ENCODE results near the gene BARHL1. TPM values are rescaled to one million over a fixed set of nuclear protein-coding genes. Genes with fewer than 3 reads are reported as not detected.

BARHL1 gene
- total RNA-seq, 2 donors from 2014 or later: not detected

DNA sequence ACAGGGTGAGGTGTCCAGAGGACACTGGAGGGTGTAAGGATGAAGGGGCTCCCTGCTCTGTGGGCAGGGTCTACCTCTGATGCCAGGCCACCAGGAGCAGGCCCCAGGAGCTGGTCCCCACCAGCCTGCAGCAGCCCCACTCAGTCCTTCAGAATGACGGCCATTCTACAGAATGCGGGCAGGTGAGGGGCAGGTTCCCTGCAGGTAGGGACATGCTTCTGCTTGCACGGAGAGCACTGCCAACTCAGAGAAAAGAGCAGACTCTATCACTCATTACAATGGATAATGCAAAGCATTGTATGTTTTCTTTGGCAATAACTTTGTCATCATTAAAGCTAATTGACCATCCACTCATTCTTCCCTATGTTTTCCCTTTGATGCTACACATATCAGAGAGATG is 48.4 kb downstream of the BARHL1 start:
- Histone ChIP-seq H3K9me3 (no peaks in the 10 kb centered on the region), H3K4me3 (no peak overlapping the region), H3K4me1 (ENCODE audit: control insufficient read depth in 1 of 2, low read depth in 2 of 2) (no peaks in the 10 kb centered on the region), H3K27me3 (replicated peaks; ENCODE audit: insufficient read depth) (no peaks in the 10 kb centered on the region), H3K27ac (no peak overlapping the region), H3K36me3 (peaks cover 35% of the 10 kb centered on the region)
- ATAC-seq (ENCODE audit: insufficient number of reproducible peaks, low FRiP score, low read depth): no peak
- no peak for DNase-seq (ENCODE audit: low spot score)
- TF ChIP-seq, protein P1, sequence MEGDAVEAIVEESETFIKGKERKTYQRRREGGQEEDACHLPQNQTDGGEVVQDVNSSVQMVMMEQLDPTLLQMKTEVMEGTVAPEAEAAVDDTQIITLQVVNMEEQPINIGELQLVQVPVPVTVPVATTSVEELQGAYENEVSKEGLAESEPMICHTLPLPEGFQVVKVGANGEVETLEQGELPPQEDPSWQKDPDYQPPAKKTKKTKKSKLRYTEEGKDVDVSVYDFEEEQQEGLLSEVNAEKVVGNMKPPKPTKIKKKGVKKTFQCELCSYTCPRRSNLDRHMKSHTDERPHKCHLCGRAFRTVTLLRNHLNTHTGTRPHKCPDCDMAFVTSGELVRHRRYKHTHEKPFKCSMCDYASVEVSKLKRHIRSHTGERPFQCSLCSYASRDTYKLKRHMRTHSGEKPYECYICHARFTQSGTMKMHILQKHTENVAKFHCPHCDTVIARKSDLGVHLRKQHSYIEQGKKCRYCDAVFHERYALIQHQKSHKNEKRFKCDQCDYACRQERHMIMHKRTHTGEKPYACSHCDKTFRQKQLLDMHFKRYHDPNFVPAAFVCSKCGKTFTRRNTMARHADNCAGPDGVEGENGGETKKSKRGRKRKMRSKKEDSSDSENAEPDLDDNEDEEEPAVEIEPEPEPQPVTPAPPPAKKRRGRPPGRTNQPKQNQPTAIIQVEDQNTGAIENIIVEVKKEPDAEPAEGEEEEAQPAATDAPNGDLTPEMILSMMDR (IDR thresholded peaks at IDR 0.05): no peak

DNA sequence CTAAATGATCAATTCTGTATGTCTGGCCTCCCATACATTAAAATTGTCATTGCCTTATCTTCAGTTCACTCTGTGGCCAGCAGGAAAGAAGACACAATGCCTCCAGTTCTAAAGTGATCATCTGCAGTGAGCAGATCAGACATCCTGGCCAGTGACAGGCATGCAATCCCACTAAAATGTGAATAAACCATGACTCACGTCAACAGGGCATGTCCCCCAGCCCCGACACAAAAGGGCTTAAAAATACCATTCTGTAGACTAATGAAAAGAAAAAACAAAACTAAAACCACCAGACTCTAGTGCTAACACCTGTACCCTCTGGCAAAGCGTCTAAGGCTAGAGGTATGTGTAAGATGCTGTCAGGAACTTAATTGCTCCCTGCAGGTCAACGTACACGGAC is 48.9 kb downstream of the BARHL1 start:
- no peaks in the 10 kb centered on the region for H3K27me3 ChIP-seq (replicated peaks; ENCODE audit: insufficient read depth)
- H3K27ac ChIP-seq: no peak overlapping the region
- ATAC-seq (ENCODE audit: insufficient number of reproducible peaks, low FRiP score, low read depth) (no peak), DNase-seq (ENCODE audit: low spot score) (no peak)
- H3K36me3 ChIP-seq: peaks cover 35% of the 10 kb centered on the region
- no peak overlapping the region for H3K4me3 ChIP-seq
- no peaks in the 10 kb centered on the region for H3K9me3 ChIP-seq
- H3K4me1 ChIP-seq (ENCODE audit: control insufficient read depth in 1 of 2, low read depth in 2 of 2): no peaks in the 10 kb centered on the region
- TF ChIP-seq, protein P1 (IDR thresholded peaks at IDR 0.05): no peak

GRCh38 chr9:132631685-132632084 is 49.3 kb downstream of the BARHL1 start:
- ATAC-seq (ENCODE audit: insufficient number of reproducible peaks, low FRiP score, low read depth): no peak
- Histone ChIP-seq H3K9me3 (no peaks in the 10 kb centered on the region), H3K4me1 (ENCODE audit: control insufficient read depth in 1 of 2, low read depth in 2 of 2) (no peaks in the 10 kb centered on the region), H3K27ac (no peak overlapping the region), H3K27me3 (replicated peaks; ENCODE audit: insufficient read depth) (no peaks in the 10 kb centered on the region), H3K4me3 (no peak overlapping the region), H3K36me3 (peaks cover 35% of the 10 kb centered on the region)
- TF ChIP-seq, protein P1 (IDR thresholded peaks at IDR 0.05): no peak
- no peak for DNase-seq (ENCODE audit: low spot score)

DNA sequence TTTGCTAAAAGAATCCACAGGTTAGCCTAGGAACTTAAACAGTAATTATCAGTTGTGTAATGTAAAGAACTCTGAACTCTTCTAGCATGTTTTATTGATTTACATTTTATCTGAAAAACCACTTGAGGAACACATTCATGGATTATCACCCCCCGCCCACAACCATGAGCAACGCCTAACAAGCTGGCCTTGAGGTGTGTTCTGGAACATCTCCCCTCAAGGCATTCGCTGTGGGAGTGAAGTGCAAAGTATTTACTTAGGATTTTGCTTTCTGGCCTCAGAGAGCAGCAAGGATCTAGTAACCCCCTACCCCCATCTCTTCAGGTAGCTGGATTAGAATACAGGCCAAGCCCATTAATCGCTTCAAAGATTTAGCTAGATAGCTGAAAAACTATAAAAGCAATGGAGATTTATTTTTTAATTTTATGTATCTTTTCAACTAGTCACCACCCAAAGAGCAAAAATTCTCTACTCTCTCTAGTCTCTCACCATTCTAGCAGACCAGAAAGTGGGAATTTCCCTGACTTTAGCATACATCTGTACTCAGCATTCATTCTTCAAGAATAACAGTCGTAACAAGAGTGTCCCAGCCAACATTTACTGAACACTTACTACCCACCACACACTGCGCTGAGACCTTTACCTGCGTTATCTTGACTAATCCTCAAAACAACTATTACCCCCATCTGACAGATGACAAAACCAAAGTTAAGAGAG is 50.2 kb downstream of the BARHL1 start:
- no peak overlapping the region for H3K4me3 ChIP-seq

GRCh38 chr9:132634327-132634726 is 51.9 kb downstream of the BARHL1 start:
- H3K4me3 ChIP-seq: no peak overlapping the region
- DNase-seq (ENCODE audit: low spot score) (no peak), ATAC-seq (ENCODE audit: insufficient number of reproducible peaks, low FRiP score, low read depth) (no peak)
- TF ChIP-seq, protein P1 (IDR thresholded peaks at IDR 0.05): no peak
- H3K27ac ChIP-seq: no peak overlapping the region
- H3K4me1 ChIP-seq (ENCODE audit: control insufficient read depth in 1 of 2, low read depth in 2 of 2): no peaks in the 10 kb centered on the region
- H3K9me3 ChIP-seq: no peaks in the 10 kb centered on the region
- peaks cover 27% of the 10 kb centered on the region for H3K36me3 ChIP-seq
- H3K27me3 ChIP-seq (replicated peaks; ENCODE audit: insufficient read depth): no peaks in the 10 kb centered on the region

More for the DNA sequence above, 50.2 kb downstream of the BARHL1 start:
- no peak for ATAC-seq (ENCODE audit: insufficient number of reproducible peaks, low FRiP score, low read depth)
- DNase-seq (ENCODE audit: low spot score): no peak
- TF ChIP-seq, protein P1 (IDR thresholded peaks at IDR 0.05): no peak
- H3K36me3 ChIP-seq: peaks cover 35% of the 10 kb centered on the region
- H3K27ac ChIP-seq: no peak overlapping the region
- H3K27me3 ChIP-seq (replicated peaks; ENCODE audit: insufficient read depth): no peaks in the 10 kb centered on the region
- no peaks in the 10 kb centered on the region for H3K9me3 ChIP-seq
- no peaks in the 10 kb centered on the region for H3K4me1 ChIP-seq (ENCODE audit: control insufficient read depth in 1 of 2, low read depth in 2 of 2)

Data from thoracic aorta (tissue), 2 donors.